Activated B cell treated with CpG ODN at 0.5 μM for 24 hours (primary cell): Measurements from ENCODE around the gene KCNH3. TPM values are rescaled to one million over a fixed set of nuclear protein-coding genes. Genes with fewer than 3 reads are reported as not detected.

ENCODE experiments used
- ATAC-seq: fragments of 200-7000 bp; cut with Tn5 transposase; one replicate; pipeline ENCODE4 v1.10.0; 2021; ENCODE audit warnings: low read depth, mild to moderate bottlenecking, moderate library complexity
- CTCF ChIA-PET: fragments of 350-600 bp; sonication (Branson Sonifier 250); formaldehyde crosslinking; loops from one replicate; lab custom pipeline; 2021; ENCODE audit warnings: antibody characterized with exemption; lab: Charles Lee
- POLR2A ChIA-PET: fragments of 350-600 bp; sonication (Branson Sonifier 250); formaldehyde crosslinking; loops from one replicate; lab custom pipeline; 2021; ENCODE audit warnings: antibody characterized with exemption; lab: Charles Lee
- DNase-seq: peaks from one replicate; pipeline ENCODE4 v3.0.0; 2022
- H3K27ac Mint-ChIP-seq: one replicate; pipeline ENCODE4 v1.8.0; 2020; ENCODE audit warnings: mixed read lengths
- H3K27me3 Mint-ChIP-seq: one replicate; pipeline ENCODE4 v1.8.0; 2021; ENCODE audit warnings: mixed read lengths
- H3K36me3 Mint-ChIP-seq: one replicate; pipeline ENCODE4 v1.8.0; 2021; ENCODE audit warnings: low read depth, mixed read lengths
- H3K4me1 Mint-ChIP-seq: one replicate; pipeline ENCODE4 v1.8.0; 2021; ENCODE audit warnings: mixed read lengths
- H3K4me3 Mint-ChIP-seq: one replicate; pipeline ENCODE4 v1.8.0; 2020; ENCODE audit warnings: mild to moderate bottlenecking, mixed read lengths
- H3K9me3 Mint-ChIP-seq: one replicate; pipeline ENCODE4 v1.8.0; 2020; ENCODE audit warnings: mixed read lengths
- intact Hi-C: fragments of 100-400 bp; cut with micrococcal nuclease; formaldehyde crosslinking; loops from one replicate; pipeline ENCODE4 v1.15.1; 2024
- total RNA-seq: library from RNA; stranded (reverse); gene quantifications from 2 replicates; pipeline ENCODE4 v1.2.3, GENCODE V29; 2022
- TF ChIP-seq, protein P1 (sequence below): fragments of 200-600 bp; IDR thresholded peaks from one replicate; pipeline ENCODE4 v1.8.0; 2022; ENCODE audit warnings: antibody characterized with exemption, mild to moderate bottlenecking

Gene KCNH3
- total RNA-seq, 1 donor from 2014 or later, result 0.44 TPM

- peaks cover 20% of the 10 kb centered on the region for H3K27me3 Mint-ChIP-seq
- ChIA-PET CTCF (interaction anchor here (1.0 to 2.2 kb wide), 6 partner anchors 17 to 226 kb away, joined by 4 to 11 read pairs (median 4); partner anchors contain the start of gene TMBIM6), POLR2A (interaction anchor here (0.6 to 0.9 kb wide), 2 partner anchors 15 to 24 kb away, joined by 3 to 4 read pairs; no protein-coding TSS in a partner anchor)
- no peak overlapping the region for H3K4me3 Mint-ChIP-seq
- H3K4me1 Mint-ChIP-seq, result peaks cover 10% of the 10 kb centered on the region
- DNase-seq, result no peak
- no peaks in the 10 kb centered on the region for H3K9me3 Mint-ChIP-seq
- ATAC-seq, result no peak
- H3K27ac Mint-ChIP-seq, result no peak overlapping the region
- TF ChIP-seq, protein P1, sequence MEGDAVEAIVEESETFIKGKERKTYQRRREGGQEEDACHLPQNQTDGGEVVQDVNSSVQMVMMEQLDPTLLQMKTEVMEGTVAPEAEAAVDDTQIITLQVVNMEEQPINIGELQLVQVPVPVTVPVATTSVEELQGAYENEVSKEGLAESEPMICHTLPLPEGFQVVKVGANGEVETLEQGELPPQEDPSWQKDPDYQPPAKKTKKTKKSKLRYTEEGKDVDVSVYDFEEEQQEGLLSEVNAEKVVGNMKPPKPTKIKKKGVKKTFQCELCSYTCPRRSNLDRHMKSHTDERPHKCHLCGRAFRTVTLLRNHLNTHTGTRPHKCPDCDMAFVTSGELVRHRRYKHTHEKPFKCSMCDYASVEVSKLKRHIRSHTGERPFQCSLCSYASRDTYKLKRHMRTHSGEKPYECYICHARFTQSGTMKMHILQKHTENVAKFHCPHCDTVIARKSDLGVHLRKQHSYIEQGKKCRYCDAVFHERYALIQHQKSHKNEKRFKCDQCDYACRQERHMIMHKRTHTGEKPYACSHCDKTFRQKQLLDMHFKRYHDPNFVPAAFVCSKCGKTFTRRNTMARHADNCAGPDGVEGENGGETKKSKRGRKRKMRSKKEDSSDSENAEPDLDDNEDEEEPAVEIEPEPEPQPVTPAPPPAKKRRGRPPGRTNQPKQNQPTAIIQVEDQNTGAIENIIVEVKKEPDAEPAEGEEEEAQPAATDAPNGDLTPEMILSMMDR, result no peak
- intact Hi-C loops, result loop anchor here (5.0 kb wide), 1 partner anchor 155 kb away; the partner anchor contains the start of gene FMNL3
- peaks cover 11% of the 10 kb centered on the region for H3K36me3 Mint-ChIP-seq
Measured at GRCh38 chr12:49552425-49552824, 13.6 kb downstream of the KCNH3 start.

- Mint-ChIP-seq H3K4me3 (no peak overlapping the region), H3K27ac (no peak overlapping the region), H3K27me3 (peaks cover 20% of the 10 kb centered on the region), H3K4me1 (peaks cover 10% of the 10 kb centered on the region), H3K36me3 (peaks cover 11% of the 10 kb centered on the region), H3K9me3 (no peaks in the 10 kb centered on the region)
- DNase-seq (no peak), ATAC-seq (no peak)
- intact Hi-C loops, result loop anchor here (1.0 to 5.0 kb wide), 2 partner anchors 70 to 154 kb away; partner anchors contain the start of genes FMNL3 and PRPF40B
- POLR2A ChIA-PET, result interaction anchor here (0.6 to 2.3 kb wide), 3 partner anchors 15 to 25 kb away, joined by 3 to 11 read pairs (median 4); no protein-coding TSS in a partner anchor
- TF ChIP-seq, protein P1, result no peak
- CTCF ChIA-PET, result interaction anchor here (0.9 to 2.2 kb wide), 8 partner anchors 12 to 225 kb away, joined by 3 to 11 read pairs (median 4); partner anchors contain the start of genes PRPF40B and TMBIM6
Measured at GRCh38 chr12:49552899-49553298, 14.1 kb downstream of the KCNH3 start.

GRCh38 chr12:49553512-49554088 lies 14.8 kb downstream of the KCNH3 start:
- H3K9me3 Mint-ChIP-seq, result no peaks in the 10 kb centered on the region
- no peak overlapping the region for H3K27ac Mint-ChIP-seq
- no peak overlapping the region for H3K4me3 Mint-ChIP-seq
- peaks cover 4% of the 10 kb centered on the region for H3K4me1 Mint-ChIP-seq
- intact Hi-C loops, result loop anchor here (1.0 to 5.0 kb wide), 2 partner anchors 70 to 154 kb away; partner anchors contain the start of genes FMNL3 and PRPF40B
- CTCF ChIA-PET, result interaction anchor here (0.9 to 2.2 kb wide), 8 partner anchors 12 to 224 kb away, joined by 3 to 11 read pairs (median 4); partner anchors contain the start of gene PRPF40B
- H3K27me3 Mint-ChIP-seq, result peaks cover 13% of the 10 kb centered on the region
- POLR2A ChIA-PET, result interaction anchor here (2.3 kb wide), 1 partner anchor 14 kb away, joined by 11 read pairs; no protein-coding TSS in a partner anchor
- ATAC-seq (peak; percentile 65), DNase-seq (no peak)
- TF ChIP-seq, protein P1, result no peak
- peaks cover 16% of the 10 kb centered on the region for H3K36me3 Mint-ChIP-seq

DNA sequence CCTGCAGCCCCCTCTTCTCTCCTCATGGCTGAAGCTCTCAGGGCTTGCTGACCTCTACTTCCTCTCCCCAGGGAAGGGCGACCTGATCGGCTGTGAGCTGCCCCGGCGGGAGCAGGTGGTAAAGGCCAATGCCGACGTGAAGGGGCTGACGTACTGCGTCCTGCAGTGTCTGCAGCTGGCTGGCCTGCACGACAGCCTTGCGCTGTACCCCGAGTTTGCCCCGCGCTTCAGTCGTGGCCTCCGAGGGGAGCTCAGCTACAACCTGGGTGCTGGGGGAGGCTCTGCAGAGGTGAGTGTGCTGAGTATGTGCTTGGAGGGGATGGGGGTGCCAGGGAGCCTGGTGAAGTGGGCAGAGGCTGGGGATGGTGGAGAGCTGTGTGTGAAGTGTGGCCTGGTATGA lies 15.4 kb downstream of the KCNH3 start:
- H3K36me3 Mint-ChIP-seq, result peaks cover 23% of the 10 kb centered on the region
- DNase-seq (no peak), ATAC-seq (no peak)
- H3K4me3 Mint-ChIP-seq, result no peak overlapping the region
- H3K27ac Mint-ChIP-seq, result no peak overlapping the region
- intact Hi-C loops, result loop anchor here (5.0 kb wide), 1 partner anchor 153 kb away; the partner anchor contains the start of gene FMNL3
- no peaks in the 10 kb centered on the region for H3K9me3 Mint-ChIP-seq
- ChIA-PET POLR2A (interaction anchor here (0.5 to 2.3 kb wide), 2 partner anchors 13 to 34 kb away, joined by 6 to 11 read pairs; no protein-coding TSS in a partner anchor), CTCF (interaction anchor here (1.0 to 2.0 kb wide), 3 partner anchors 29 to 196 kb away, joined by 3 to 11 read pairs (median 3); partner anchors contain the start of gene PRPF40B)
- H3K27me3 Mint-ChIP-seq, result peaks cover 11% of the 10 kb centered on the region
- H3K4me1 Mint-ChIP-seq, result no peaks in the 10 kb centered on the region
- TF ChIP-seq, protein P1, result no peak
